Loucy (cell line): ENCODE measurements around the gene PRMT3.

ENCODE experiments used
- CTCF ChIP-seq: fragments of 200-600 bp; sonication (generic); conservative IDR thresholded peaks from 2 replicates; pipeline ENCODE4 v1.5.1; 2014; ENCODE audit warnings: mild to moderate bottlenecking, antibody characterized with exemption, low read length
- EZH2phosphoT487 ChIP-seq: fragments of 200-600 bp; IDR thresholded peaks from 2 replicates; pipeline ENCODE4 v1.6.1; 2018; ENCODE audit warnings: antibody characterized with exemption, mild to moderate bottlenecking, moderate library complexity, borderline replicate concordance

GRCh38 chr11:20443596-20443995 is 56.1 kb downstream of the PRMT3 start:
- peak; percentile 68 for TF ChIP-seq CTCF
- TF ChIP-seq EZH2phosphoT487: no peak
